Measurements from ENCODE around the gene NOP56.

GRCh38 chr20:2624190-2624589 is 28.2 kb upstream of the NOP56 start:
- TF ChIP-seq CTCF (conservative IDR thresholded peaks at IDR 0.05; ENCODE audit: low read depth, low read length) (no peak), CEBPB (IDR thresholded peaks at IDR 0.05; ENCODE audit: low read depth, low read length) (no peak)
